HepG2 (cell line): ENCODE measurements around the gene CD28. TPM values are rescaled to one million over a fixed set of nuclear protein-coding genes. Genes with fewer than 3 reads are reported as not detected.

Experiments
- ATAC-seq: fragments of 200-7000 bp; cut with Tn5 transposase; 3 replicates; pipeline ENCODE4 v1.9.1; 2020; ENCODE audit warnings: mild to moderate bottlenecking, moderate library complexity
- BruUV-seq: library from RNA; stranded (reverse); fragments of 400-500 nt; replicated peaks from 2 replicates; lab custom pipeline; 2021; lab: Mats Ljungman, UMichigan
- CTCF ChIA-PET: fragments of 300-600 bp; formaldehyde crosslinking; extraction: SDS; loops from one replicate; lab custom pipeline; 2021; ENCODE audit warnings: low total read pairs, inconsistent platforms, low intra/inter-chr PET ratio; lab: Yijun Ruan, JAX
- POLR2A ChIA-PET: fragments of 350-600 bp; sonication (Branson Sonifier 250); formaldehyde crosslinking; loops from one replicate; lab custom pipeline; 2020; ENCODE audit warnings: antibody characterized with exemption, inconsistent platforms; lab: Yijun Ruan, JAX
- DNase-seq: peaks from one replicate; pipeline ENCODE4 v3.0.0-alpha.2; 2015; ENCODE audit warnings: low spot score
- FAIRE-seq: peaks from 3 replicates; lab custom pipeline; 2011; peaks lifted over from hg19 to GRCh38; lab: Jason Lieb, UNC
- H2AFZ ChIP-seq: one replicate; pipeline ENCODE4 v1.6.1; 2011; ENCODE audit warnings: low read length, inconsistent platforms
- H3K27ac ChIP-seq: fragments of 300-600 bp; 3 replicates; pipeline ENCODE4 v1.8.0; 2011; ENCODE audit warnings: mixed run types, mild to moderate bottlenecking, mixed read lengths, low read length, inconsistent platforms; ENCODE audit not compliant: insufficient read depth; ENCODE audit errors: extremely low read length
- H3K27me3 ChIP-seq, 2 experiments: fragments of 200-600 bp in 1 of 2; 2 replicates in 1 of 2; 3 replicates in 1 of 2; pipeline versions ENCODE4 v1.6.0 to v1.8.0; 2011; ENCODE audit warnings: low read length in 2 of 2, mild to moderate bottlenecking in 2 of 2, moderate library complexity in 2 of 2, inconsistent platforms in 1 of 2; ENCODE audit not compliant: insufficient read depth in 2 of 2, control insufficient read depth in 1 of 2
- H3K36me3 ChIP-seq, 2 experiments: fragments of 200-600 bp in 1 of 2; replicated peaks in 1 of 2; 2 replicates in 1 of 2; 3 replicates in 1 of 2; pipeline versions ENCODE4 v1.5.1 to v1.8.0; 2011; ENCODE audit warnings: low read length in 2 of 2, inconsistent platforms in 1 of 2; ENCODE audit not compliant: insufficient read depth in 2 of 2, control insufficient read depth in 1 of 2
- H3K4me1 ChIP-seq: 2 replicates; pipeline ENCODE4 v1.5.1; 2012; ENCODE audit warnings: low read length, inconsistent platforms; ENCODE audit not compliant: insufficient read depth
- H3K4me2 ChIP-seq: 2 replicates; pipeline ENCODE4 v1.6.0; 2011; ENCODE audit warnings: low read depth, low read length, inconsistent platforms
- H3K4me3 ChIP-seq, 3 experiments: fragments of 200-600 bp in 1 of 3; sonication (generic), shearing (Covaris generic) in 1 of 3; replicated peaks in 1 of 3; 2 replicates each; pipeline ENCODE4 v1.5.1; 2011 to 2016; ENCODE audit warnings: low read length in 3 of 3, inconsistent platforms in 2 of 3, low read depth in 2 of 3, mild to moderate bottlenecking in 2 of 3, control low read depth in 1 of 3, mixed read lengths in 1 of 3; ENCODE audit not compliant: insufficient read depth in 1 of 3
- H3K79me2 ChIP-seq: one replicate; pipeline ENCODE4 v1.6.1; 2011; ENCODE audit warnings: low read length, inconsistent platforms; ENCODE audit not compliant: insufficient read depth
- H3K9ac ChIP-seq: 2 replicates; pipeline ENCODE4 v1.6.0; 2011; ENCODE audit warnings: mild to moderate bottlenecking, low read depth, low read length, inconsistent platforms; ENCODE audit not compliant: insufficient read depth
- H3K9me3 ChIP-seq: 2 replicates; pipeline ENCODE4 v1.5.1; 2012; ENCODE audit warnings: mild to moderate bottlenecking, low read length
- H4K20me1 ChIP-seq: 2 replicates; pipeline ENCODE4 v1.6.0; 2011; ENCODE audit warnings: inconsistent platforms, mild to moderate bottlenecking, low read length, moderate library complexity; ENCODE audit not compliant: insufficient read depth
- CCDC6 ChIP-seq: sonication (generic); formaldehyde crosslinking; IDR thresholded peaks from 2 replicates; pipeline ENCODE4 v1.8.1; 2022; ENCODE audit warnings: mild to moderate bottlenecking, missing genetic modification reagents, moderate library complexity
- POGZ ChIP-seq: sonication (generic); formaldehyde crosslinking; IDR thresholded peaks from 2 replicates; pipeline ENCODE4 v1.4.0; 2020; ENCODE audit warnings: mild to moderate bottlenecking, missing genetic modification reagents
- RORA ChIP-seq: sonication (generic); formaldehyde crosslinking; IDR thresholded peaks from 2 replicates; pipeline ENCODE4 v1.5.0; 2020; ENCODE audit warnings: mild to moderate bottlenecking, missing genetic modification reagents, moderate library complexity
- ZNF616 ChIP-seq: sonication (generic); formaldehyde crosslinking; IDR thresholded peaks from 2 replicates; pipeline ENCODE4 v1.5.0; 2020; ENCODE audit warnings: low read depth, mild to moderate bottlenecking, missing genetic modification reagents
- WGBS: methylation state at CpG from one replicate; pipeline ENCODE4 v1.1.6; 2017; ENCODE audit warnings: low lambda C conversion rate; 5-methylcytosine and 5-hydroxymethylcytosine counted together
- in situ Hi-C: cut with HindIII; loops from 2 replicates; pipeline ENCODE4 v1.10.0; 2017; ENCODE audit warnings: low pct_unique_long_range_greater_than_20kb; ENCODE audit not compliant: extremely low pct_ligation_motif_present
- intact Hi-C: fragments of 100-400 bp; cut with micrococcal nuclease; formaldehyde crosslinking; loops from one replicate; pipeline ENCODE4 v1.10.0; 2022; ENCODE audit not compliant: unreplicated experiment
- polyA plus RNA-seq, 8 experiments: library from polyadenylated mRNA; depleted of rRNA in 3 of 8; stranded (reverse) in 7 of 8; unstranded in 1 of 8; fragments of >200 nt; fragmentation: Illumina TruSeq in 4 of 8; extraction: Trizol in 4 of 8; gene quantifications; 2 replicates each; pipeline versions ENCODE4 v1.2.1 to v1.2.3, GENCODE V29; 2011 to 2016; ENCODE audit warnings: low read depth in 4 of 8, missing spikeins in 1 of 8, mixed read lengths in 1 of 8; ENCODE audit not compliant: insufficient read depth in 1 of 8
- total RNA-seq, 5 experiments: library from RNA; depleted of rRNA; stranded (reverse); fragments of >200 nt; fragmentation: Illumina TruSeq; extraction: Trizol; gene quantifications; 2 replicates each; pipeline ENCODE4 v1.2.3, GENCODE V29; 2016; ENCODE audit warnings: low read depth in 1 of 5
- TF ChIP-seq, protein P1 (sequence below): sonication (generic); formaldehyde crosslinking; IDR thresholded peaks from 2 replicates; pipeline ENCODE4 v1.4.0; 2020; ENCODE audit warnings: missing genetic modification reagents
- TF ChIP-seq, protein P2 (sequence below): sonication (generic); formaldehyde crosslinking; IDR thresholded peaks from 2 replicates; pipeline ENCODE4 v1.4.0; 2020; ENCODE audit warnings: missing genetic modification reagents

CD28 gene
- total and polyA plus RNA-seq, 2 of the 13 experiments (the other 11 are each of a cell fraction or from before 2014, with no cell fraction given): not detected

DNA sequence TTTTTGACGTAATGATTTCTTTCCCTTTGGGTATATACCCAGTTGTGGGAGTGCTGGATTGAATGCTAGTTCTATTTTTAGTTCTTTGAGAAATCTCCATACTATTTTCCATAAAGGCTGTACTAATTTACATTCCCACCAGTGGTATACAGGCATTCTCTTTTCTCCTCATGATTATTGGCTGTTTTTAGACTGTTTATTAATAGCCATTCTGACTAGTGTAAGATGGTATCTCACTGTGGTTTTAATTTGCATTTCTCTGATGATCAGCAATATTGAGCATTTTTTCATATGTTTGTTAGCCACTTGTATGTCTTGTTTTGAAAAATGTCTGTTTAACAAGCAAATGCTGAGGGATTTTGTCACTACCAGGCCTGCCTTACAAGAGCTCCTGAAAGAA, 9.2 kb upstream of the CD28 start:
- intact Hi-C loops: no loop called here
- ATAC-seq: no peak
- TF ChIP-seq RORA (CRISPR knock-in tag) (no peak), CCDC6 (CRISPR knock-in tag) (no peak), POGZ (CRISPR knock-in tag) (no peak), ZNF616 (no peak)
- TF ChIP-seq, protein P1, sequence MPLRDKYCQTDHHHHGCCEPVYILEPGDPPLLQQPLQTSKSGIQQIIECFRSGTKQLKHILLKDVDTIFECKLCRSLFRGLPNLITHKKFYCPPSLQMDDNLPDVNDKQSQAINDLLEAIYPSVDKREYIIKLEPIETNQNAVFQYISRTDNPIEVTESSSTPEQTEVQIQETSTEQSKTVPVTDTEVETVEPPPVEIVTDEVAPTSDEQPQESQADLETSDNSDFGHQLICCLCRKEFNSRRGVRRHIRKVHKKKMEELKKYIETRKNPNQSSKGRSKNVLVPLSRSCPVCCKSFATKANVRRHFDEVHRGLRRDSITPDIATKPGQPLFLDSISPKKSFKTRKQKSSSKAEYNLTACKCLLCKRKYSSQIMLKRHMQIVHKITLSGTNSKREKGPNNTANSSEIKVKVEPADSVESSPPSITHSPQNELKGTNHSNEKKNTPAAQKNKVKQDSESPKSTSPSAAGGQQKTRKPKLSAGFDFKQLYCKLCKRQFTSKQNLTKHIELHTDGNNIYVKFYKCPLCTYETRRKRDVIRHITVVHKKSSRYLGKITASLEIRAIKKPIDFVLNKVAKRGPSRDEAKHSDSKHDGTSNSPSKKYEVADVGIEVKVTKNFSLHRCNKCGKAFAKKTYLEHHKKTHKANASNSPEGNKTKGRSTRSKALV: no peak
- TF ChIP-seq, protein P2, sequence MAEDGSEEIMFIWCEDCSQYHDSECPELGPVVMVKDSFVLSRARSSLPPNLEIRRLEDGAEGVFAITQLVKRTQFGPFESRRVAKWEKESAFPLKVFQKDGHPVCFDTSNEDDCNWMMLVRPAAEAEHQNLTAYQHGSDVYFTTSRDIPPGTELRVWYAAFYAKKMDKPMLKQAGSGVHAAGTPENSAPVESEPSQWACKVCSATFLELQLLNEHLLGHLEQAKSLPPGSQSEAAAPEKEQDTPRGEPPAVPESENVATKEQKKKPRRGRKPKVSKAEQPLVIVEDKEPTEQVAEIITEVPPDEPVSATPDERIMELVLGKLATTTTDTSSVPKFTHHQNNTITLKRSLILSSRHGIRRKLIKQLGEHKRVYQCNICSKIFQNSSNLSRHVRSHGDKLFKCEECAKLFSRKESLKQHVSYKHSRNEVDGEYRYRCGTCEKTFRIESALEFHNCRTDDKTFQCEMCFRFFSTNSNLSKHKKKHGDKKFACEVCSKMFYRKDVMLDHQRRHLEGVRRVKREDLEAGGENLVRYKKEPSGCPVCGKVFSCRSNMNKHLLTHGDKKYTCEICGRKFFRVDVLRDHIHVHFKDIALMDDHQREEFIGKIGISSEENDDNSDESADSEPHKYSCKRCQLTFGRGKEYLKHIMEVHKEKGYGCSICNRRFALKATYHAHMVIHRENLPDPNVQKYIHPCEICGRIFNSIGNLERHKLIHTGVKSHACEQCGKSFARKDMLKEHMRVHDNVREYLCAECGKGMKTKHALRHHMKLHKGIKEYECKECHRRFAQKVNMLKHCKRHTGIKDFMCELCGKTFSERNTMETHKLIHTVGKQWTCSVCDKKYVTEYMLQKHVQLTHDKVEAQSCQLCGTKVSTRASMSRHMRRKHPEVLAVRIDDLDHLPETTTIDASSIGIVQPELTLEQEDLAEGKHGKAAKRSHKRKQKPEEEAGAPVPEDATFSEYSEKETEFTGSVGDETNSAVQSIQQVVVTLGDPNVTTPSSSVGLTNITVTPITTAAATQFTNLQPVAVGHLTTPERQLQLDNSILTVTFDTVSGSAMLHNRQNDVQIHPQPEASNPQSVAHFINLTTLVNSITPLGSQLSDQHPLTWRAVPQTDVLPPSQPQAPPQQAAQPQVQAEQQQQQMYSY: no peak
- in situ Hi-C loops: no loop called here
- no TSS peak for BruUV-seq
- H3K9me3 ChIP-seq: no peaks in the 10 kb centered on the region; the same call in 1 of the 2 replicates
- H3K4me2 ChIP-seq: no peak overlapping the region
- no peaks in the 10 kb centered on the region for H3K27me3 ChIP-seq
- no peak overlapping the region for H3K27ac ChIP-seq
- H2AFZ ChIP-seq: no peak overlapping the region
- WGBS: 97% methylated on average over 1 of the region's 1 CpG
- DNase-seq: no peak
- no peak overlapping the region for H3K9ac ChIP-seq
- H3K4me3 ChIP-seq: no peak overlapping the region
- H3K4me1 ChIP-seq: peaks cover 65% of the 10 kb centered on the region
- FAIRE-seq: no peak
- no peaks in the 10 kb centered on the region for H3K36me3 ChIP-seq
- CTCF ChIA-PET: no interaction called here
- H4K20me1 ChIP-seq: no peaks in the 10 kb centered on the region
- POLR2A ChIA-PET: no interaction called here
- no peaks in the 10 kb centered on the region for H3K79me2 ChIP-seq
